GM18907 (cell line): Measurements from ENCODE around the gene INPP5K.
A peak's percentile ranks its signal among the peaks of the same experiment; 100 is the strongest.
"Not testable (repeated sequence)": the region's sequence is repeated elsewhere in the genome, so short reads cannot be mapped to it uniquely, and the experiment has no call there.

Source experiments
- ATAC-seq: cut with Tn5 transposase; IDR thresholded peaks from one replicate; pipeline ENCODE4 v1.9.1; 2021; ENCODE audit warnings: mild to moderate bottlenecking, moderate library complexity; ENCODE audit not compliant: unreplicated experiment

INPP5K gene

DNA sequence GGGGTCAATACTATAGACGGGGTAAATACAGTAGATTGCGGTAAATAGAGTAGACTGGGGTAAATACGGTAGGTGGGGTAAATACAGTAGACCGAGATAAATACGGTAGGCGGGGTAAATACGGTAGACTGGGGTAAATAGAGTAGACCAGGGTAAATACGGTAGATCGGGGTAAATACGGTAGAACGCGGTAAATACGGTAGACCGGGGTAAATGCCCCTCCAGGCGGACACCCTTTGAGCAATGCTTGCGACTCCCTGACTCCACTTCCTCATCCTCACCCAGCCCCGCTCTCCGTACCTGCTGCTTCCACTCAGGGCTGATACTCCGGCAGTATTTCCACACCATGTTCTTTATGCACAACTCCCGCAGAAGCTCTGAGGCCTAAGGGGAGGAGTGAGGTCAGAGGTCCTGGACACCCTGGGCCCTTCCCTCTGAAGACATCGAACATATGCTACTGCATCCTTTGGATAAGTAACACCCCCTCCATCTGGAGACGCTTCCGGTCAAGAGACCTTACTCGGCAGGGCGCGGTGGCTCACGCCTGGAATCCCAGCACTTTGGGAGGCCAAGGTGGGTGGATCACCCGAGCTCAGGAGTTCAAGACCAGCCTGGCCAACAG, 47.1 kb downstream of the INPP5K start:
- no peak for ATAC-seq

DNA sequence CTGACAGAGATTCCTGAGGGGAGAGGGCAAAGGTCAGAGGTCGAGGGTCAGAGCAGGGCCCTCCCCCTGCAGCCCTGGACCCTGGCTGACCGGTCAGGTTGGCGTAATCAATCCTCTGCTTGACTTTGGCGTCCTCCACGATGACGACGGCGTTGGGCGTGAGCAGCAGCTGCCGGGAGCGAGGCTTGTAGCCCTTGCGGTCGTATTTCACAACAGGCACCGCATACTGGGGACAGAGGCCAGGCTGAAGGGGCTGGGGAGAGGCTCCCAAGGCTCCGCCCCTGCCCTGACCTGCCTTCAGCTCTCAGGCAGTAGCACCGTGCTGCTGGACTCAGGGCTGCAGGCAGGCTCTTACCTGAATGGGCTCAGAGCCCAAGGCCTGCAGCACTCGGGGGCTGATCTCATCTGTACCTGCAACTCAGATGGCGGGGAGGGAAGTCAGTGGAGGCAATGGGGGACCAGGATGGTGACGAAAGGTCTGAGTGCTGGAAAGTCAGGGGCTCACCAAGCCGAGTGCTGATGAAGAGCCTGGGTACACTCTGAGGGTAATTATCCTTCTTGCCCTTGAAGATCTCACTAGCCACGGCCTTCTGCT, 48.4 kb downstream of the INPP5K start:
- no peak for ATAC-seq

DNA sequence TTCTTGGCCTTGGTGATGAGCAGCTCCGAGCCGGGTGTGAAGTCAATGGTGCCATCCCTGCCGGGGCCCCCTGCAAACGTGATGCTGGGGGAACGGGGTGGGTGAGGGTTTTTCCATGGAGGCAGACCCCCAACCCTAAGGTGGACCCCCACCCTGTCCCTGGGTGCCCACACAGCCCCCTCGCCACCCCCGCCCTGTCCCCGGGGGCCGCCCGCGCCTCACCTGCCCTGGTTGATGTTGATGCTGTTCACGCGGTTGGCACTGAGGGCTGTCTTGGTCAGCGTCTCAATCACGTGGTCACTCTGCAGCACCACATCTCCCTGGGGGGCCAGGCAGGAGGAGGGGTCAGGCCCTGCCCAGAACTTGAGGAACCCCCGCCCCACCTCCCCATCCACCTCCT, 49.2 kb downstream of the INPP5K start:
- no peak for ATAC-seq

DNA sequence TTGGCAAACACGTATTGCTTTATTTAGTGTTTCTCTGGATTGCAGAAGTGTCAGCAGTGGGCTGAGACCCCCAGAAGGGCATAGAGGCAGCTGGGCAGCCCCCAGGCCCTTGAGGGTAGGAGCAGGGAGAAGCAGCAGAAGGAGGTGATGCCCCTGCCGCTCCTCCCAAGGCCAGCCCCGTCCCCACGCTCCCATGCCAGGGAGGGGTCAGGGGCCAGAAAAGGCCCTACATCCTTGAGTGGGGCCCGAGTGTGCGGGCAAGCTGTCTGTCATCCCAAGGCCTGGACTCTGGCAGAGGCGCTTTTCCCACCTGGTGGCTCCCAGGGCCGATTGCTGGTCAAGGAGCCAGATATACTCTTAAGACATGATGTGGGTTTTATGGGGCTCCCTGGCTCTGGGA, 52.2 kb downstream of the INPP5K start:
- ATAC-seq: no peak

DNA sequence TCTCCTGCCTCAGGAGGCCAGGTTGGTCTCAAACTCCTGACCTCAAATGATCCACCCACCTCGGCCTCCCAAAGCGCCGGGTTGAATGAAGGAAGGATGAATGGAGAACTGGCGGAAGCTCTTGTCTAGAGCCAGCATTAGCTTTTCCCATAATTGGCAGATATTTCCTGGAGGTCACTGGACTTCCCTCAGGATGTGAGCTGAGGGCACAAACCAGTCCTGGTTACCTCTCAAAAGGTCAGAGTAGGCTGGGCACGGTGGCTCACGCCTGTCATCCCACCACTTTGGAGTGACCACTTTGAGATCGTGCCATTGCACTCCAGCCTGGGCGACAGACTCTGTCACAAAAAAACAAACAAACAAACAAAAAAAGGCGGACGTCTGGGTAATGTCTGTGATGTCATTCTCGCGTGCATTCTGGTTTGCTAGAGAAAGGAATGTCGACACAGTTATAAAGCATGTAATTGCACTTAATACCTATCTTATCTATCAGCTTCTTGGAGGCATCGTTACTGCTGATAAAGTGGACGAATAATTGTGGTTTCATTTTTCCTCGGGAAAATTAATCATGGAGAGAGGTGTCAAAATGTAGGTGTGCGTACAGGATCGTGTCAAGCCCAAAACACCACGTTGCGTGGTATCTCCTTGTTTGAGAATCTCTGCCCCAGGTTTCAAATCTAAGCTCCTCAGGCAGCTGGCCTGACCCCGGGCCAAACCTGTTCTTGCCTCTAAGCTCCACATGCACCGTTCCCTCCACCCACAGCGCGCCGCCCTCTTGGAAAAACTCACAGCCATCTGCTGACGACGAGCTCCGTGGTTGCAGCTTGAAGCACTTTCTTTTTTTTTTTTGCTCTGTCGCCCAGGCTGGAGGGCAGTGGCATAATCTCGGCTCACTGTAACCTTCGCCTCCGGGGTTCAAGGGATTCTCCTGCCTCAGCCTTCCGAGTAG, 54.0 kb downstream of the INPP5K start:
- no peak for ATAC-seq

DNA sequence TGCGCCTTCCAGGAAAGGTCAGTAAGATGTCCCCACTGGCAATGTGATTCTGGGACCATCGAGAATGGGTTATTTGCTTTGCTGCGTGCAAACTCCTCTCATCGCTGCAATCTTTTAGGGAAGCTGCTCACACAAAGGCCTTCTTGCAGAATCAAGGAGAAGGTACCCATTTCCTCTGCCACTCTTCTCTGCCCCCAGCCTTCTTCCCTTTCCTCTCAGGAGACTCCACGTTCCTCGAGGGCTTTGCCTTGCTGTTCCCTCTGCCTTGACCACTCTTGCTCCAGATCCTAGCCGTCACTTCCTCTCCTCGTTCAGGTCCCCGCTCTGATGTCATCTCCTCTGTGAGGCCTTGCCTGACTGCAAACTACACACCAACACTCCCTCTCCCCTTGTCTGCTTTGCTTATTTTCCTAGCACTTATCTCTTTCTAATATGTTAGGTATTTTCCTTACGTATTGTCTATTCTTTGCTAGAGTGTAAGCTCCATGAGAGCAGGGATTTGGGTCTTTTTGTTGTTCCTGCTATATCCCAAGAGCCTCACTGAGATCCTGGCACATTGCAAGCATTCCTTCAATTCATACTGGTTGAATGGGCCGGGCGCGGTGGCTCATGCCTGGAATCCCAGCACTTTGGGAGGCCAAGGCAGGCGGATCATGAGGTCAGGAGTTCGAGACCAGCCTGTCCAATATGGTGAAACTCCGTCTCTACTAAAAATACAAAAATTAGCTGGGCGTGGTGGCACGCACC, 55.0 kb downstream of the INPP5K start:
- no peak for ATAC-seq

DNA sequence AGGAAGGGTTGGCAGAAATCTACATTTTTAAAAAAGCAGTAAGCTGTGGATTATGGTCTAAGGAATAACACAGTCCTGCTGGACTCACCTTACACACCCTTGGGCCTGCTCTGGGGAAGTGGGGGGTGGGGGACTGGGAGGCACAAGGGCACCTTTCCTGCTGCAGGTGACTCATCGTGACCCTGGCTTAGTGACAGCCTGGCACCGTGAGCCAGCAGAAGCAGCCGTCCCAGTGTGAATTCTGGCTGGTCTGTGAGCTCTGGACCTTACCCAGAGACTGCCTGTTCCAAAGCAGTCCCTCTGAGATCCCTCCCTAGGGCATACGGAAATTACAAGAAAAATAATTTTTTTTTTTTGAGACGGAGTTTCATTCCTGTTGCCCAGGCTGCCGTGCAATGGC, 56.2 kb downstream of the INPP5K start:
- no peak for ATAC-seq

DNA sequence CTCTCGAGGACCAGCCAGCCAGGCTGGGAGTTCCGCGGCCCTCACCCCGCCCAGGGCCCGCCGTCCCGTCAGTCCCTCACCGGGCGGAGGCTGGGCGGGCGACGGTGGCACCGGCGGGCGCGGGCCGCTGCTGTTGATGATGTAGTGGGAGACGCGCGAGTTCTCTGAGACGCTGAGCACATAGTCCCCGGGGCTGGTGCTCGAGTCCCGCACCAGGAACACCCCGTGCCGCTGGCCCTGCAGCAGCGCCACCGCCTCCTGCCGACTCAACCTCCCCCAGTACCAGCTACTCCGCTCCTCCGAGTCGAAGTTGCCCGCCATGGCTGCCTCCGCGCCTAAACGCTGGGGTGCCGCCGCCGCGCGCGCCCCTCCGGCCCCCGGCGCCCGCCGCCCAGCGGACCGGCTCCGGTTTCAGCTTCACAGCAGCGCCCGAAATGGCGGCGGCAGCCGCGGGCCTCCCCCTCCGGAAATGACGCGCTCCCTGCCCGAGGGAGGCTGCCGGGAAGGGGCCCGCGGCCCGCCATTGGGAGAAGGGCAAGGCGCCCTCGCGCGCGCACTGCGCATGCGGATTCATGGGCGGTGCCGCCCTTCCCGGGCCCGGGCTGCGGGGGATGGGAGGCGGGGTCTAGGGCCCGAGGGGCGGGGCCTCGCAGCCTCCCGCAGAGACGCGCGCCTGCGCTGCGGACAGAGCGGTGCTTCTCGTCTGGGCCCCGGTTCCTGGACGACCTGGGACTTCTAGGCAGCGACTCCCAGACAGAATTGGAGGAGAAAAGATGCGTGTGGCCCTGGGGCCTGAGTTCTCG, 60.4 kb downstream of the INPP5K start, which contains the start of gene CRK:
Gene CRK (minus strand): TSS at position 436 of the 803 bp plus-strand sequence. CDS start 115 bp downstream, at position 321.
- ATAC-seq: peak; percentile 72

DNA sequence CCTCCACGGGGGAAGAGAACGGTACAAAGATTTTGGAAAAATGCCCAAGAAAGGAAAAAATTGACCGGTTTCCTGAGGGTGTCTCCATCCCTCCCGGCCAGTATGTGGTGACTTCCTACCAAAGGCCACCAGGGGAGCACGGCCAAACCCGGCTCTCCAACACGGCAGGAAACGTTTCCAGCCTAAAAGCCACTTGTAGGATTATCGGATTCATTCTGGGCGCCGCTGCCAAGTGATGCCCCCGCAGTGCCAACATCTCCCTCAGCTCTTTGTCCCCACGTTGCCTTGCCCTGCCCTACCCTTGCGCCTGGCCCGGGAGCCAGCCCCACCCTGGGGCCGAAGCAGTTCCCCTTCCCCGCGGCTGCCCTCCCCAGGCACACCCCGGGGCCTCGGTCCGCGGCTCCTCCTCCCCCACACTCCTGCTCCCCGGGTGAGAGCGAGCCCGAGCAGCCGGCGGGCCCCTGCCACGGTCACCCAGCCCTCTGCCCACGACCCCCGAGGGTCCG, 61.1 kb downstream of the INPP5K start:
- peak; percentile 40 for ATAC-seq

DNA sequence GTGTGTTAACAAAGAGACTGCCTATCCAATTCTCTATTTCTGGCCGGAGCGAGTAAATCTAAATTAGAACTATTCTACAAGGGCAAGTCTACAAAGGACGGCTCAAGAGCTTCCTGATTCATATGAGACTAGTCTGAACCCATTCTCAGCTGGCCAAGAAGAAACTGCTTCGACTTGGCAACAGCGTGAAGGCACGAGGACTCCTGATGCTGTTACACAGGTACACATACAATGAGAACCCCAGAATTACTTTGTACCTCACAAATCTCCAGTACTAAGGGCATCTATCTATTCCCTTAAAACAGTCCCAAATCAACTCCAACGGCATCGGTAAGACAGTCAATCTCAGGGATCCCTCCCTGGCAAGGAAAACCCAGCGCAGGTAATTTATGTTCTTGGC, 61.9 kb downstream of the INPP5K start:
- no peak for ATAC-seq

DNA sequence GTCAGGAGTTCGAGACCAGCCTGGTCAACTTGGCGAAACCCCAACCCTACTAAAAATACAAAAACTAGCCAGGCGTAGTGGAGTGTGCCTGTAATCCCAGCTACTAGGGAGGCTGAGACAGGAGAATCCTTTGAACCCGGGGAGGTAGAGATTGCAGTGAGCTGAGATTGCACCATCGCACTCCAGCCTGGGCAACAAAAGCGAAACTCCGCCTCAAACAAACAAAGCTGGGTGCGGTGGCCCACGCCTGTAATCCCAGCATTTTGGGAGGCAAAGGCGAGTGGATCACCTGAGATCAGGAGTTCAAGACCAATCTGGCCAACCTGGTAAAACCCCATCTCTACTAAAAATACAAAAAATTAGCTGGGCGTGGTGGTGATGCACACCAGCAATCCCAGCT, 62.7 kb downstream of the INPP5K start:
- ATAC-seq: not testable (repeated sequence)

DNA sequence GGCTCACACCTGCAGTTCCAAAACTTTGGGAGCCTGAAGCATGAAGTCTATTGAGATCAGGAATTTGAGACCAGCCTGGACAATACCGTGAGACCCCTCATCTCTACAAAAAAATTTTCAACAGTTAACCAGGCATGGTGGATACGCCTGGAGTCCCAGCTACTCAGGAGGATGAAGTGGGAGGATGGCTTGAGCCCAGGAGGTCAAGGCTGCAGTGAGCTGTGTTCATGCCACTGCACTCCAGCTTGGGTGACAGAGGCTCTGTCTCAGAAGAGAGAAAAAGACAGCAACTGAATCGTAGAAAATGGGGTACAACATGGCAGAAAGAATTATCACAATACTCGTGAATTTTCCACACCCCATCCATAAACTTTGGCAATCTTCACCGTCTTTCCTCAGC, 63.6 kb downstream of the INPP5K start:
- no peak for ATAC-seq

DNA sequence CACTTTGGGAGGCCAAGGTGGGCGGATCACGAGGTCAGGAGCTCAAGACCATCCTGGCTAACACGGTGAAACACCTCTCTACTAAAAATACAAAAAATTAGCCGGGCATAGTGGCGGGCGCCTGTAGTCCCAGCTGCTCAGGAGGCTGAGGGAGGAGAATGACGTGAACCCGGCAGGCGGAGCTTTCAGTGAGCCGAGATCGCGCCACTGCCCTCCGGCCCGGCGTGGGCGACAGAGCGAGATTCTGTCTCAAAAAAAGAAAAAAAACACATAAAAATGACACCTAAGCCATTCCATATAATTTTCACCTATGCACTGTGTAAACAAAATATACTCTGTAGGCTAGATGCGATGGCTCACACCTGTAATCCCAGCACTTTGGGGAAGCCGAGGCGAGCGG, 66.2 kb downstream of the INPP5K start:
- ATAC-seq: not testable (repeated sequence)

DNA sequence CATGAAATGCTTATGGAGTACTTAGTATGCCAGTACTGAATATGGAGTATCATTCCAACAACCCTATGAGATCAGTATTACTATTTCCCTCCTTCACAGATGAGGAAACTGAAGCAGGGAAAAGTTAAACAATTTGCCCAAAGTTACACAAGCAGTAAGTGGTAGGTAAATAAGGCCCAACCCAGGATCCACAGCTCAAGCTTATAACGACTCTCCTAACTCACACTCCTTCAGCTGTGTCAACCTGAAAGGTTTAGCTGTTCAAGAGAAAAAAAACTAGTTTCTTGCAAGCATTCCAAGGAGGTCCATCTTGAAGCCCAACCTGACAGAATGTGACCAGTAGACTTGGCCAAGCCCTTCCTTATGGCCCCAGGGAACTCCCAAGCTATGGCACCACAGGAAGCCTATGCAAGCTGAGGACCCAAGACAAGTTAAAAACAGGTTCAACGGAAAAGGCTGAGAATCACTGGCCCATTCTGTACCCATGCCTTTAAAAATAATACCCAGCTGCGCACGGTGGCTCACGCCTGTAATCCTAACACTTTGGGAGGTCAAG, 66.9 kb downstream of the INPP5K start:
- ATAC-seq: no peak

DNA sequence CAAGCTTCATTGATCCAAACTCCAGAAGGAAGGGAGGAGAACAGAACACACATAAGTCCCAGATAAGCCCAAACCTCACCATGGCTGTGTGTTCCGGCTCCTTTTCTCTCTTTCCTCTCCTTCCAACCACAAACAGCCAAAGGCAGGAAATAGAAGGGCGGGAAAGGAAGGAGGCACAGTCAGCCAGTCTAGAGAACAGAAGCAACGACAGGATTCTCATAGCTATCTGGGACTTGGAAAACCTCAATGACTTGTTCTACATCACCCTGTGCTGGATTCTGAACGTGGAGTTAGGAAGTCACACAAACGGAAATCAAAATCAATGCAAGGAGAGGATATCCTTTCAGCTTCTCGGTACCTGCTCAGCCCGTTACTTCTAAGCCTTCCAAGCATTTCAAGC, 69.4 kb downstream of the INPP5K start:
- ATAC-seq: no peak

DNA sequence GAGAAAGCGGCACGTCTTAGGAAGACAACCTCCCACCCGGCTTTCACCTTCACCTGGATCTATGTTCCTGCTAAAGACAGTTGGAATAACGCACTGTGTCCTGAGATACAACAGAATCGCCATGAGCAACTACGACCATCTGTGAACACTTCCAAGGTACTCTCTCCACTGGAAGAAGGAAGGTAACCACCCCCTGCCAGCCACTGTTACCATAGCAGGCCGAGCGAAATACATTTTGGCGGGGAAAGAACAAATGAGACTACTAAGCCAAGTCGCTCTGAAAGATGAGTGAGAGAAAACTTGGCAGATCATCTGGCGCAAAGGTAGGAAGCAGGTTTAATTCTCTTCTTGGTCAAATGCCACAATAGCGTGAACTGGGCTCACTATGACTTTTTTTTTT, 70.2 kb downstream of the INPP5K start:
- no peak for ATAC-seq

DNA sequence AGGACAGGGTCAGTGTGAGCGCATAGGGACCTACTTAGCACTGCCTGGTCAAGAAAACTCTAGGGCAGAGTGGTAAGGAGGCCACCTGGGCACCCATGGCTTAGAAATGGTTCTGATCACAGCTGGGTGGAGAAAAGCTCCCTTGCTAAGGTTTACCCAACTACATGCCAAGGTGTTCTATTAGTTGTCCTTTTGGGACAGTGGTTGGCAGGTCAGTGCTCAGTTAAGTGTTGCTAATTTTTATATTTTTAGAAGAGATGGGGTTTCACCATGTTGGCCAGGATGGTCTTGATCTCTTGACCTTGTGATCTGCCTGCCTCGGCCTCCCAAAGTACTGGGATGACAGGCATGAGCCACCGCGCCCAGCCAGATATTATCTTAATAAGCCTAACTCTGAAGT, 70.7 kb downstream of the INPP5K start:
- not testable (repeated sequence) for ATAC-seq
